HEK293 (cell line): ENCODE measurements around the gene ZNF503.

ENCODE experiments used
- CTCF ChIA-PET: fragments of 350-600 bp; formaldehyde crosslinking; extraction: SDS; loops from one replicate; lab custom pipeline; 2021; ENCODE audit warnings: antibody characterized with exemption; lab: Yijun Ruan, JAX
- POLR2A ChIA-PET: fragments of 300-600 bp; formaldehyde crosslinking; extraction: SDS; loops from one replicate; lab custom pipeline; 2020; ENCODE audit warnings: antibody characterized with exemption, inconsistent platforms; lab: Yijun Ruan, JAX
- H3K27ac ChIP-seq: fragments of 200-500 bp; sonication (Bioruptor generic); 2 replicates; pipeline ENCODE4 v1.5.1; 2014; ENCODE audit warnings: low read depth, low read length, control low read depth, inconsistent platforms; ENCODE audit errors: extremely low read depth
- H3K36me3 ChIP-seq, 2 experiments: fragments of 200-500 bp in 1 of 2; sonication (Bioruptor generic) in 1 of 2; 1 replicate in 1 of 2; 2 replicates in 1 of 2; pipeline ENCODE4 v1.5.1; 2014 to 2017; ENCODE audit warnings: inconsistent platforms in 2 of 2, low read length in 2 of 2; ENCODE audit not compliant: control insufficient read depth in 2 of 2, insufficient read depth in 1 of 2
- H3K4me1 ChIP-seq: fragments of 200-500 bp; sonication (Bioruptor generic); 2 replicates; pipeline ENCODE4 v1.5.1; 2014; ENCODE audit warnings: mild to moderate bottlenecking, low read length, inconsistent platforms; ENCODE audit not compliant: control insufficient read depth, insufficient read depth
- H3K4me3 ChIP-seq: 2 replicates; pipeline ENCODE4 v1.5.1; 2011; ENCODE audit warnings: low read depth, mild to moderate bottlenecking, control low read depth, low read length, moderate library complexity
- H3K9me3 ChIP-seq: fragments of 200-500 bp; sonication (Bioruptor generic); 2 replicates; pipeline ENCODE4 v1.5.1; 2014; ENCODE audit warnings: low read depth, low read length, inconsistent platforms; ENCODE audit not compliant: control insufficient read depth, insufficient read depth
- GLI2 ChIP-seq: fragments of 450-650 bp; formaldehyde crosslinking; IDR thresholded peaks from 2 replicates; pipeline ENCODE4; 2017; ENCODE audit warnings: missing biosample characterization, missing genetic modification characterization, low read depth, borderline replicate concordance
- GLIS2 ChIP-seq: fragments of 450-650 bp; formaldehyde crosslinking; IDR thresholded peaks from 2 replicates; pipeline ENCODE4 v1.5.1; 2016; ENCODE audit warnings: missing biosample characterization, missing genetic modification characterization
- HIC1 ChIP-seq: fragments of 450-650 bp; formaldehyde crosslinking; IDR thresholded peaks from 2 replicates; pipeline ENCODE4 v1.5.1; 2016; ENCODE audit warnings: missing biosample characterization, missing genetic modification characterization
- HOXC10 ChIP-seq: sonication (generic); formaldehyde crosslinking; IDR thresholded peaks from 2 replicates; pipeline ENCODE4 v1.8.1; 2023; ENCODE audit warnings: mild to moderate bottlenecking, missing genetic modification reagents
- KLF16 ChIP-seq: fragments of 450-650 bp; formaldehyde crosslinking; IDR thresholded peaks from 2 replicates; pipeline ENCODE4 v1.5.1; 2017; ENCODE audit warnings: missing biosample characterization, missing genetic modification characterization
- KLF9 ChIP-seq: fragments of 450-650 bp; formaldehyde crosslinking; IDR thresholded peaks from 2 replicates; pipeline ENCODE4 v1.5.1; 2016; ENCODE audit warnings: missing biosample characterization, missing genetic modification characterization, low read depth
- PBX3 ChIP-seq: sonication (generic); formaldehyde crosslinking; IDR thresholded peaks from 2 replicates; pipeline ENCODE4 v1.8.1; 2022; ENCODE audit warnings: mild to moderate bottlenecking, moderate library complexity, missing genetic modification reagents
- SALL2 ChIP-seq: fragments of 450-650 bp; formaldehyde crosslinking; IDR thresholded peaks from 2 replicates; pipeline ENCODE4 v1.5.0; 2017; ENCODE audit warnings: missing biosample characterization, mild to moderate bottlenecking, missing genetic modification characterization, borderline replicate concordance
- ZBTB8A ChIP-seq: fragments of 450-650 bp; formaldehyde crosslinking; IDR thresholded peaks from 2 replicates; pipeline ENCODE4 v1.5.1; 2016; ENCODE audit warnings: missing biosample characterization, missing genetic modification characterization
- ZNF146 ChIP-seq: fragments of 450-650 bp; formaldehyde crosslinking; IDR thresholded peaks from 2 replicates; pipeline ENCODE4 v1.5.1; 2016; ENCODE audit warnings: missing biosample characterization, missing genetic modification characterization
- ZNF292 ChIP-seq: fragments of 450-650 bp; formaldehyde crosslinking; IDR thresholded peaks from 2 replicates; pipeline ENCODE4 v1.5.1; 2016; ENCODE audit warnings: low read depth, missing biosample characterization, missing genetic modification characterization, borderline replicate concordance
- ZNF324 ChIP-seq: fragments of 450-650 bp; formaldehyde crosslinking; IDR thresholded peaks from 2 replicates; pipeline ENCODE4 v1.5.1; 2016; ENCODE audit warnings: missing biosample characterization, missing genetic modification characterization
- ZNF423 ChIP-seq: fragments of 450-650 bp; formaldehyde crosslinking; IDR thresholded peaks from 2 replicates; pipeline ENCODE4 v1.5.1; 2016; ENCODE audit warnings: missing biosample characterization, missing genetic modification characterization
- ZNF555 ChIP-seq: fragments of 450-650 bp; formaldehyde crosslinking; conservative IDR thresholded peaks from 2 replicates; pipeline ENCODE4 v1.5.1; 2017; ENCODE audit warnings: missing biosample characterization, mild to moderate bottlenecking, missing genetic modification characterization, inconsistent platforms
- ZNF654 ChIP-seq: fragments of 450-650 bp; formaldehyde crosslinking; IDR thresholded peaks from 2 replicates; pipeline ENCODE4 v1.5.1; 2016; ENCODE audit warnings: low read depth, missing biosample characterization, missing genetic modification characterization
- ZXDB ChIP-seq: fragments of 450-650 bp; formaldehyde crosslinking; IDR thresholded peaks from 2 replicates; pipeline ENCODE4 v1.5.1; 2016; ENCODE audit warnings: missing biosample characterization, missing genetic modification characterization
- TF ChIP-seq, protein P1 (sequence below): fragments of 450-650 bp; formaldehyde crosslinking; IDR thresholded peaks from 2 replicates; pipeline ENCODE4 v1.5.1; 2016; ENCODE audit warnings: missing biosample characterization, missing genetic modification characterization

Gene ZNF503

GRCh38 chr10:75432176-75432575 lies 30.6 kb upstream of the ZNF503 start:
- Histone ChIP-seq H3K9me3 (no peaks in the 10 kb centered on the region), H3K36me3 (no peaks in the 10 kb centered on the region), H3K27ac (no peak overlapping the region), H3K4me1 (peaks cover 24% of the 10 kb centered on the region; the same call in 1 of the 2 replicates), H3K4me3 (no peak overlapping the region)
- ChIA-PET POLR2A (no interaction called here), CTCF (no interaction called here)
- TF ChIP-seq HIC1 (tag by site-specific recombination) (no peak), ZNF324 (tag by site-specific recombination) (no peak), ZNF292 (tag by site-specific recombination) (no peak)

DNA sequence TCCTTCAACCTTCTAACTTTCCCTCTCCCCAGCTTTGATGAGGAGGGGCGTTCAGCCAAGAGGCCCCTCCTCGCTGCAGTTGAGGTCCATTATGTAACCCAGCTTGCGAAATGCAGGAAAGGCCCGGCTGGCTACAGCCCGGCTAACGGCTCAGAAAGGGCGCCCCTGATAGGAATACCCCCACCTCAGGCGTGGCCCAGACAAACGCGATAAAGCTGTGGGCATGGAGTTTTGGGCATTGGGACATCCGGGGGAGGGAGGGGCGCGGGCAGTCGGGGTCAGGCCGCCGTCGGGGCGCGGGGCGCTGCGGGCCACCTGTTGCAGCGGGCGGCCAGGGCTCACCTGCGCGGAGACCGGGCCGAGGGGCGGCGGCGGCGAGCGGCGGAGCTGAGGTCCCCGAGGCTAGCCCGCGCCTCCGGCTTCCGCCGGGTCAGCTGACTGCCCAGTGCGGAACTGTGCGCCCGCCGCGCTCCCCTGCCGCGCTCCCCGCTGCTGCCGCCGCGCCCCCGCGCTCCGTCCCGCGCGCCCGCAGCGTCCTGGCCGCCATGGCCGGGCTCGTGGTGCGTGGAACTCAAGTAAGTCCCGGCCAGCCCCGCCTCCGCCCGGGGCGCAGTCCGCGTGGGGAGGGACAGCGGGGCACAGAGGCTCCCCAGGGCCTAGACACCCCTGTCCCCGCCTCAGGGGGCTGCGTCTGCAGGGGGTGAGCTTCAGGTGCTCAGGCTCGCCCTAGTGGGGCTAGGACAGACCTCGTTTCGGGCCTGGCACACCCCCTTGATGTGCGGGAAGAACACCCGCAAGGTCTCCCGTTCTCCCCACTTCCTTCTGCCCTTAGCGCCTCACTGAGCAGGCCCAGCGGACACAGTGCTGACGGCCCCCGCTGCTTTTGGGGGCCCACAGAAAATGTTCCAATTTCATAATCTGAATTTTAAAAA lies 29.9 kb upstream of the ZNF503 start, which contains the start of gene LRMDA:
TSS of gene LRMDA (plus strand) at position 445 of the 932 bp plus-strand sequence.
- no peaks in the 10 kb centered on the region for H3K36me3 ChIP-seq
- H3K4me3 ChIP-seq = no peak within 1 kb of the TSS
- POLR2A ChIA-PET = interaction anchor here (4.2 kb wide), 1 partner anchor 29 kb away, joined by 15 read pairs; the partner anchor contains the start of gene ZNF503
- no peaks in the 10 kb centered on the region for H3K9me3 ChIP-seq
- H3K4me1 ChIP-seq = peaks cover 24% of the 10 kb centered on the region; the same call in 1 of the 2 replicates
- CTCF ChIA-PET = interaction anchor here (0.6 to 0.7 kb wide), 2 partner anchors 11 to 161 kb away, joined by 3 read pairs; no protein-coding TSS in a partner anchor
- TF ChIP-seq GLI2 (tag by site-specific recombination) (no peak), SALL2 (tag by site-specific recombination) (no peak), HOXC10 (CRISPR knock-in tag) (no peak), ZNF146 (tag by site-specific recombination) (no peak), ZNF654 (tag by site-specific recombination) (no peak), PBX3 (no peak), ZXDB (tag by site-specific recombination) (0 out of 2 replicates have a peak, but pooled peaks have one; percentile 17), KLF9 (tag by site-specific recombination) (peak; percentile 47; the same call in 1 of the 2 replicates), ZNF555 (tag by site-specific recombination) (no peak), ZBTB8A (peak; percentile 29), ZNF423 (tag by site-specific recombination) (peak; percentile 62; the same call in 1 of the 2 replicates), GLIS2 (peak; percentile 13; the same call in 1 of the 2 replicates), KLF16 (tag by site-specific recombination) (no peak)
- TF ChIP-seq, protein P1, sequence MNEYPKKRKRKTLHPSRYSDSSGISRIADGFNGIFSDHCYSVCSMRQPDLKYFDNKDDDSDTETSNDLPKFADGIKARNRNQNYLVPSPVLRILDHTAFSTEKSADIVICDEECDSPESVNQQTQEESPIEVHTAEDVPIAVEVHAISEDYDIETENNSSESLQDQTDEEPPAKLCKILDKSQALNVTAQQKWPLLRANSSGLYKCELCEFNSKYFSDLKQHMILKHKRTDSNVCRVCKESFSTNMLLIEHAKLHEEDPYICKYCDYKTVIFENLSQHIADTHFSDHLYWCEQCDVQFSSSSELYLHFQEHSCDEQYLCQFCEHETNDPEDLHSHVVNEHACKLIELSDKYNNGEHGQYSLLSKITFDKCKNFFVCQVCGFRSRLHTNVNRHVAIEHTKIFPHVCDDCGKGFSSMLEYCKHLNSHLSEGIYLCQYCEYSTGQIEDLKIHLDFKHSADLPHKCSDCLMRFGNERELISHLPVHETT (tag by site-specific recombination) = no peak
- H3K27ac ChIP-seq = peak within 1 kb of the TSS; percentile 67; the same call in 1 of the 2 replicates
